ENCODE data around the gene GFRA1. TPM values are rescaled to one million over a fixed set of nuclear protein-coding genes. Genes with fewer than 3 reads are reported as not detected.

The GFRA1 gene
- total and polyA plus RNA-seq, 2 experiments from 2014 or later = 0.48 to 2.9 TPM

DNA sequence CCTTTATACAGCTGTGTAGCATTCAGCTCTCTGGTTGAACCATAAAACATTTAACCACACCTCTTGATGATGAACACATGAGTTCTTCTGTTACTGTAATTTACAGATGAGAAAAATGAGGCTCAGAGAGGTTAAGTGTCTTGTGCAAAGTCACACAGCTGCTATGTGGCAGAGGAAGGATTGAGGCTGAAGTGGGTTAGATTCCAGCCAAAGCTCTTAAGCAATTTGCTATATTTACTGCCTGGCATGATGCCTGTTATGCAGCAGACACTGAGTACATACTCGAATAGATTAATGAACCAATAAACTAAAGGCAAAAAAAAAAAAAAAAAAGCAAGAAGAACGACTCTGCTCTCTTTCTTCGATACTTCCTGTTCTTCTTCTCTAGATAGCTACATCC, 35.7 kb downstream of the GFRA1 start:
- H4K20me1 ChIP-seq (ENCODE audit: insufficient read depth, poor library complexity, severe bottlenecking) = no peaks in the 10 kb centered on the region
- no peaks in the 10 kb centered on the region for H3K79me2 ChIP-seq
- no peaks in the 10 kb centered on the region for H3K9me2 ChIP-seq (replicated peaks; ENCODE audit: insufficient read depth)
- 62% methylated on average over 3 of the region's 3 CpGs for WGBS (ENCODE audit: low lambda C conversion rate, missing lambda C conversion rate)
- H3K4me3 ChIP-seq = no peak overlapping the region
- H2AFZ ChIP-seq = no peak overlapping the region
- TF ChIP-seq EZH2phosphoT487 (IDR thresholded peaks at IDR 0.05; ENCODE audit: low read depth, severe bottlenecking, unreplicated experiment) = no peak
- TF ChIP-seq EZH2 (IDR thresholded peaks at IDR 0.05; ENCODE audit: borderline replicate concordance) = no peak
- TF ChIP-seq, protein P1, sequence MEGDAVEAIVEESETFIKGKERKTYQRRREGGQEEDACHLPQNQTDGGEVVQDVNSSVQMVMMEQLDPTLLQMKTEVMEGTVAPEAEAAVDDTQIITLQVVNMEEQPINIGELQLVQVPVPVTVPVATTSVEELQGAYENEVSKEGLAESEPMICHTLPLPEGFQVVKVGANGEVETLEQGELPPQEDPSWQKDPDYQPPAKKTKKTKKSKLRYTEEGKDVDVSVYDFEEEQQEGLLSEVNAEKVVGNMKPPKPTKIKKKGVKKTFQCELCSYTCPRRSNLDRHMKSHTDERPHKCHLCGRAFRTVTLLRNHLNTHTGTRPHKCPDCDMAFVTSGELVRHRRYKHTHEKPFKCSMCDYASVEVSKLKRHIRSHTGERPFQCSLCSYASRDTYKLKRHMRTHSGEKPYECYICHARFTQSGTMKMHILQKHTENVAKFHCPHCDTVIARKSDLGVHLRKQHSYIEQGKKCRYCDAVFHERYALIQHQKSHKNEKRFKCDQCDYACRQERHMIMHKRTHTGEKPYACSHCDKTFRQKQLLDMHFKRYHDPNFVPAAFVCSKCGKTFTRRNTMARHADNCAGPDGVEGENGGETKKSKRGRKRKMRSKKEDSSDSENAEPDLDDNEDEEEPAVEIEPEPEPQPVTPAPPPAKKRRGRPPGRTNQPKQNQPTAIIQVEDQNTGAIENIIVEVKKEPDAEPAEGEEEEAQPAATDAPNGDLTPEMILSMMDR (IDR thresholded peaks at IDR 0.05; ENCODE audit: poor library complexity) = no peak
- no peaks in the 10 kb centered on the region for H3K27me3 ChIP-seq
- no peaks in the 10 kb centered on the region for H3K9me3 ChIP-seq (ENCODE audit: low read depth)
- DNase-seq (ENCODE audit: low spot score) = no peak
- no peaks in the 10 kb centered on the region for H3K4me1 ChIP-seq (ENCODE audit: insufficient read depth)
- H3K36me3 ChIP-seq (replicated peaks; ENCODE audit: insufficient read depth, low read depth) = no peaks in the 10 kb centered on the region
- H3K4me2 ChIP-seq = no peak overlapping the region
- no peak overlapping the region for H3K27ac ChIP-seq

DNA sequence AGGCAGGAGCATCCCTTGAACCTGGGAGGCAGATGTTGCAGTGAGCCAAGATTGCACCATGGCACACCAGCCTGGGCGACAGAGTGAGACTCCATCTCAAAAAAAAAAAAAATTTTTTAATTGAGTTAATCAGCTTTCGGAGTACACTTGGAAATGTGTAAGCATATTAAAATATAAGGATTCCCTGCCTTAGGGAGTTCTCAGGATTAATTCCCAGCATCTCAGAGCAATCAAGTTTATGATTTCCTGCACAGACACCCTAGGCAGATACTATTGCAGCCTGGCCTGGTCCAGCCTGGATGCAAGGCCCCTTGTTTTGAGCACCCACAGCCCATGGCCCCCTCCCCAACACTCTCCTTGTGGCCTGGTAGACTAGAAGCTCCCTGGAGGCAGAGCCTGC, 39.8 kb downstream of the GFRA1 start:
- Histone ChIP-seq H3K4me2 (no peak overlapping the region), H3K79me2 (no peaks in the 10 kb centered on the region), H3K36me3 (replicated peaks; ENCODE audit: insufficient read depth, low read depth) (no peaks in the 10 kb centered on the region), H4K20me1 (ENCODE audit: insufficient read depth, poor library complexity, severe bottlenecking) (no peaks in the 10 kb centered on the region), H3K27ac (no peak overlapping the region), H3K27me3 (no peaks in the 10 kb centered on the region), H3K9me2 (replicated peaks; ENCODE audit: insufficient read depth) (no peaks in the 10 kb centered on the region), H2AFZ (no peak overlapping the region), H3K4me1 (ENCODE audit: insufficient read depth) (no peaks in the 10 kb centered on the region), H3K9me3 (ENCODE audit: low read depth) (no peaks in the 10 kb centered on the region), H3K4me3 (no peak overlapping the region)
- WGBS (ENCODE audit: low lambda C conversion rate, missing lambda C conversion rate) = 100% methylated on average over 2 of the region's 2 CpGs
- DNase-seq (ENCODE audit: low spot score) = no peak
- TF ChIP-seq, protein P1 (IDR thresholded peaks at IDR 0.05; ENCODE audit: poor library complexity) = no peak
- TF ChIP-seq EZH2phosphoT487 (IDR thresholded peaks at IDR 0.05; ENCODE audit: low read depth, severe bottlenecking, unreplicated experiment) (no peak), EZH2 (IDR thresholded peaks at IDR 0.05; ENCODE audit: borderline replicate concordance) (no peak)

DNA sequence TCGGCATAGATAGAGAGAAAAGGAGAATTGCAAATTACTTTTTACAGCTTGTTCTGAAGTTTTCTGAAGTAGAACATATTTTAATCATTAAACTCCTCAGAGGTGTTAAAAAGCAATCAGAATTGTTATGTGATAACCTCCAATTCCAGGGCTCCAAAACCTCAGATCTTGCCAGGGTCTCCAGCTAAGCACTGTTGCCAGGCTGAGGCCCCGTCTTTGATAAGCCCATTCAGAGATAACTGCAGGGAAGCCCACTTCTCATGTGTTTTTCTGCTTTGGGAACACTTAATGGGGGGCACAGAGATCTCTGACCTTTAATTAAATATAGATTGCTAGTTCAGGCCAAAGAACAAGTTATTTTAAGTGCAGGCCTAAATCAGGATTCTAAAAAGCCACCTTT, 40.4 kb downstream of the GFRA1 start:
- H4K20me1 ChIP-seq (ENCODE audit: insufficient read depth, poor library complexity, severe bottlenecking) = no peaks in the 10 kb centered on the region
- no peak for DNase-seq (ENCODE audit: low spot score)
- H3K4me3 ChIP-seq = no peak overlapping the region
- H3K9me2 ChIP-seq (replicated peaks; ENCODE audit: insufficient read depth) = no peaks in the 10 kb centered on the region
- no peak overlapping the region for H2AFZ ChIP-seq
- H3K79me2 ChIP-seq = no peaks in the 10 kb centered on the region
- H3K27ac ChIP-seq = no peak overlapping the region
- TF ChIP-seq, protein P1 (IDR thresholded peaks at IDR 0.05; ENCODE audit: poor library complexity) = no peak
- TF ChIP-seq EZH2 (IDR thresholded peaks at IDR 0.05; ENCODE audit: borderline replicate concordance) (no peak), EZH2phosphoT487 (IDR thresholded peaks at IDR 0.05; ENCODE audit: low read depth, severe bottlenecking, unreplicated experiment) (no peak)
- H3K4me1 ChIP-seq (ENCODE audit: insufficient read depth) = no peaks in the 10 kb centered on the region
- no peaks in the 10 kb centered on the region for H3K27me3 ChIP-seq
- no peak overlapping the region for H3K4me2 ChIP-seq
- 58% methylated on average over 2 of the region's 2 CpGs for WGBS (ENCODE audit: low lambda C conversion rate, missing lambda C conversion rate)
- H3K9me3 ChIP-seq (ENCODE audit: low read depth) = no peaks in the 10 kb centered on the region
- no peaks in the 10 kb centered on the region for H3K36me3 ChIP-seq (replicated peaks; ENCODE audit: insufficient read depth, low read depth)

DNA sequence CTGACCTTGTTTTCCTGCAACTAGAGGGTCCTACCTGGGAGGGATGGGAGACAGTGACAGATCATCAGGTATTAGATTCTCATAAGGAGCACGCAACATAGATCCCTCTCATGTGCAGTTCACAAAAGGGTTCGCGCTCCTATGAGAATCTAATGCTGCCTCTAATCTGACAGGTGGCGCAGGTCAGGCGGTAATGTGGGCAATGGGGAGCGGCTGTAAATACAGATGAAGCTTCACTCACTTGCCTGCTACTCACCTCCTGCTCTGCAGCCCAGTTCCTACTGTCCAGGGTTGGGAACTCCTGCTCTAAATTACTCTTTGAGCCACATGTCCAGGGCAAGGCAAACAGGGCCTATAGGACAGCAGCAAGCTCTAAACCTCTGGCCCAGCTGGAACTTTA, 46.2 kb downstream of the GFRA1 start:
- Histone ChIP-seq H3K9me2 (replicated peaks; ENCODE audit: insufficient read depth) (no peaks in the 10 kb centered on the region), H3K9me3 (ENCODE audit: low read depth) (no peaks in the 10 kb centered on the region), H3K79me2 (no peaks in the 10 kb centered on the region), H3K36me3 (replicated peaks; ENCODE audit: insufficient read depth, low read depth) (no peaks in the 10 kb centered on the region), H3K4me1 (ENCODE audit: insufficient read depth) (no peaks in the 10 kb centered on the region), H3K27ac (no peak overlapping the region), H3K4me2 (no peak overlapping the region), H3K4me3 (no peak overlapping the region), H4K20me1 (ENCODE audit: insufficient read depth, poor library complexity, severe bottlenecking) (no peaks in the 10 kb centered on the region), H3K27me3 (no peaks in the 10 kb centered on the region), H2AFZ (no peak overlapping the region)
- DNase-seq (ENCODE audit: low spot score) = no peak
- TF ChIP-seq EZH2phosphoT487 (IDR thresholded peaks at IDR 0.05; ENCODE audit: low read depth, severe bottlenecking, unreplicated experiment) (no peak), EZH2 (IDR thresholded peaks at IDR 0.05; ENCODE audit: borderline replicate concordance) (no peak)
- TF ChIP-seq, protein P1 (IDR thresholded peaks at IDR 0.05; ENCODE audit: poor library complexity) = no peak
- WGBS (ENCODE audit: low lambda C conversion rate, missing lambda C conversion rate) = 94% methylated on average over 6 of the region's 6 CpGs

Data from hepatocyte (in vitro differentiated cells).